Naive thymus-derived CD8-positive, alpha-beta T cell (primary cell): ENCODE data around the gene DNAJB8. TPM values are rescaled to one million over a fixed set of nuclear protein-coding genes. Genes with fewer than 3 reads are reported as not detected.

ENCODE experiments used
- ATAC-seq, 2 donors: fragments of 150-1000 bp; cut with Tn5 transposase in 1 of 2; sonication (Bioruptor Pico), chemical (Tn5 transposase) in 1 of 2; 1 replicate in 1 of 2; 2 replicates in 1 of 2; pipeline ENCODE4 v1.10.0; 2021; ENCODE audit warnings: mild to moderate bottlenecking in 2 of 2, moderate library complexity in 2 of 2
- POLR2A ChIA-PET: fragments of 350-600 bp; sonication (Branson Sonifier 250); formaldehyde crosslinking; loops from one replicate; lab custom pipeline; 2021; ENCODE audit warnings: antibody characterized with exemption; lab: Charles Lee
- DNase-seq, 10 donors: peaks; one replicate each; pipeline versions ENCODE4 v3.0.0 to v3.0.0-alpha.2; 2020 to 2022
- H3K27ac Mint-ChIP-seq, 10 donors: one replicate each; pipeline ENCODE4 v1.8.0; 2020 to 2022; ENCODE audit warnings: mild to moderate bottlenecking in 10 of 10, mixed read lengths in 10 of 10, moderate library complexity in 4 of 10, inconsistent platforms in 1 of 10
- H3K27me3 Mint-ChIP-seq, 5 donors: one replicate each; pipeline ENCODE4 v1.8.0; 2021 to 2022; ENCODE audit warnings: mixed read lengths in 5 of 5
- H3K36me3 Mint-ChIP-seq, 3 donors: one replicate each; pipeline ENCODE4 v1.8.0; 2020 to 2022; ENCODE audit warnings: mixed read lengths in 3 of 3, mild to moderate bottlenecking in 2 of 3, inconsistent platforms in 1 of 3
- H3K4me1 Mint-ChIP-seq, 4 donors: one replicate each; pipeline ENCODE4 v1.8.0; 2021 to 2022; ENCODE audit warnings: mixed read lengths in 4 of 4
- H3K4me3 Mint-ChIP-seq, 10 donors: one replicate each; pipeline ENCODE4 v1.8.0; 2020 to 2022; ENCODE audit warnings: mild to moderate bottlenecking in 10 of 10, mixed read lengths in 10 of 10, moderate library complexity in 6 of 10, inconsistent platforms in 1 of 10
- H3K9me3 Mint-ChIP-seq, 9 donors: one replicate each; pipeline ENCODE4 v1.8.0; 2020 to 2022; ENCODE audit warnings: mixed read lengths in 9 of 9, mild to moderate bottlenecking in 3 of 9, inconsistent platforms in 1 of 9, moderate library complexity in 1 of 9
- polyA plus RNA-seq, 3 donors: library from polyadenylated mRNA; unstranded; fragments of 300-500 nt; fragmentation: Illumina TruSeq; gene quantifications; one replicate each; pipeline ENCODE4 v1.2.3, GENCODE V29; 2021
- total RNA-seq, 8 experiments: library from RNA in 2 of 8; stranded (reverse) in 2 of 8; gene quantifications; one replicate each; pipeline ENCODE4 v1.2.3 and lab custom pipeline; 2021 to 2026

DNAJB8 gene
- total RNA-seq (not detected), polyA plus RNA-seq (not detected), total RNA-seq (lab: John Stamatoyannopoulos, UW) (0 reads per million in 6 experiments)

DNA sequence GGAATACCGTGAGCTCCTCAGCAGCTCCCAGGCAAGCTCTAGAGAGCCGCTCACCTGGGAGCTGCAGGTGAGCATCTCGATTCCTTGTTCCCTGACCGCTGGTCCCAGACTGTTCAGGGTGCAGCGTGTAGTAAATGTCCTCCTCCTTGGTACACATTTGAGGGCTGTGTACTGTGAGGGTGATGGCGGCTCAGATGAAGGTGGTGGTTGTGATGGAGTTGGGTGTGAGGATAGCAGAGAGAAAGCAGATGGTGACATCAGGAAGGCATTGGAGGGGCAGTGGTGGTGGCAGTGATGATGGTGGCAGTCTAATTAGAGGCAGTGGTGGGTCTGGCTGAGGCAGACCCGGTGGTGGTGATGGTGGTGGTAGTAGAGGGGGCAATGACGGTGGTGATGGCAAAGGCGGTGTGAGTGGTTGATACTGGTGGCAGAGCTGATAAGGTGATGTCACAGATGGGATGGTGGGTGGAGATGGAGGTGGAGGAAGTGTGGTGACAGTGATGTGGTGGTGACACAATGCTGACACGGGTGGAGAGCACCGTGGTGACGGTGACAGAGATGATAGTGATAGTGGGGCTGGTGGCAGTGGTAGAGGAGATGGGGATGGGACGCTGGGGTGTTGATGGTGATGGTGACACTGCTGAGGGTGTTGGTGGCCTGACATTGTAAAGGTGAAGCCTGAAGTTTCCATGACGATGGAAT, at the start of gene DNAJB8:
Gene DNAJB8 (minus strand): TSS at position 51 of the 702 bp plus-strand sequence. CDS start 3,645 bp downstream, outside the sequence.
- Mint-ChIP-seq H3K4me3 (no peak within 1 kb of the TSS), H3K27ac (peak within 1 kb of the TSS in 6 of 10 donors; percentile 39 to 83 (median 52)), H3K36me3 (no peaks in the 10 kb centered on the region), H3K27me3 (peaks cover 8 to 45% (median 22%) of the 10 kb centered on the region in 5 donors), H3K9me3 (peaks cover 0 to 4% (median 0%) of the 10 kb centered on the region in 9 donors), H3K4me1 (peaks cover 6 to 17% (median 10%) of the 10 kb centered on the region in 4 donors)
- POLR2A ChIA-PET, result no interaction called here
- peak in 5 of 10 donors; percentile 21 to 46 (median 33) for DNase-seq
- peak; percentile 30 to 86 for ATAC-seq

DNA sequence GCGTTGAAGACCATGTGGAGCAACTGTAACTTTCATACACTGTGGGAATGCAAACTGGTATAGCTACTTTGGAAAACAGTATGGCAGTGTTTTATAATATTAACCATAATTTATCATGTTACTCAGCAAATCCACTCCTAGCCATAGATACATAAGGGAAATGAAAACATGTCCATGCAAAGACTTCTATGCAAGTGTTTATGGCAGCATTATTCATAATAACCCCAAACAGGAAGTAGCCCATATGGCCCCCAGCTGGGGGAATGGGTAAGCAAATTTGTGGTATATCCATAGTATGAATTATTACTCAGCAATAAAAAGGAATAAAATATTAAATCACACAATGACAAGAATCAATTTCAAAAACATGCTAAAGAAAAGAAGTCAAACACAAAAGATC, 49.3 kb upstream of the DNAJB8 start:
- H3K4me3 Mint-ChIP-seq, result no peak overlapping the region
- POLR2A ChIA-PET, result interaction anchor here (0.5 kb wide), 1 partner anchor 148 kb away, joined by 3 read pairs; no protein-coding TSS in a partner anchor
- peaks cover 0 to 3% (median 0%) of the 10 kb centered on the region in 4 donors for H3K4me1 Mint-ChIP-seq
- H3K27ac Mint-ChIP-seq, result no peak overlapping the region
- peaks cover 27 to 73% (median 40%) of the 10 kb centered on the region in 5 donors for H3K27me3 Mint-ChIP-seq
- no peak for DNase-seq
- H3K9me3 Mint-ChIP-seq, result peaks cover 7 to 23% (median 15%) of the 10 kb centered on the region in 9 donors
- ATAC-seq, result no peak
- peaks cover 0 to 21% (median 0%) of the 10 kb centered on the region in 3 donors for H3K36me3 Mint-ChIP-seq

GRCh38 chr3:128508852-128509251, 42.2 kb upstream of the DNAJB8 start:
- no peaks in the 10 kb centered on the region for H3K4me1 Mint-ChIP-seq
- no peak overlapping the region for H3K27ac Mint-ChIP-seq
- H3K9me3 Mint-ChIP-seq, result peaks cover 0 to 12% (median 6%) of the 10 kb centered on the region in 9 donors
- H3K4me3 Mint-ChIP-seq, result no peak overlapping the region
- POLR2A ChIA-PET, result interaction anchor here (0.6 kb wide), 1 partner anchor 76 kb away, joined by 3 read pairs; no protein-coding TSS in a partner anchor
- no peak for DNase-seq
- ATAC-seq, result no peak
- peaks cover 18 to 53% (median 21%) of the 10 kb centered on the region in 5 donors for H3K27me3 Mint-ChIP-seq
- H3K36me3 Mint-ChIP-seq, result peaks cover 0 to 6% (median 0%) of the 10 kb centered on the region in 3 donors

DNA sequence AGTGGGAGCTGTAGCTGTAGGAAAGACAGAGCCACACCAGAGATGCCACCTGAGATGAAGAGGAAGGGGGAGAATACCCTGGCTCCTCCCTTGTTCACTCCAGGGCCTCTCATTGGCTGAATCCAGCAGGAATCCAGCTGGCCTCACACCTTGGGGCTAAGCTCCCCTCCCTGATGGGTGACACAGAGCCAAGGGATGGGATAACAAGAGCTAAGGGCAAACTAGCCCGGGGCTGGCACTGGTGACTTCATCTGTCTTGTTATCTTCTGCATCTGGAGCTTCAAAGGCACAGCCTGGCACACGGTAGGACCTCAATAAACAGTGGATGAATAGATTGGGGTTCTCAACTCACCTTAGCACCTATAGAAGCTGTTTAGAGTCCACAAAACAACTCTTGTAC, 40.1 kb upstream of the DNAJB8 start:
- POLR2A ChIA-PET, result no interaction called here
- peaks cover 15 to 59% (median 21%) of the 10 kb centered on the region in 5 donors for H3K27me3 Mint-ChIP-seq
- H3K4me1 Mint-ChIP-seq, result no peaks in the 10 kb centered on the region
- no peaks in the 10 kb centered on the region for H3K36me3 Mint-ChIP-seq
- peaks cover 0 to 5% (median 2%) of the 10 kb centered on the region in 9 donors for H3K9me3 Mint-ChIP-seq
- no peak overlapping the region for H3K27ac Mint-ChIP-seq
- DNase-seq, result no peak
- ATAC-seq, result no peak
- no peak overlapping the region for H3K4me3 Mint-ChIP-seq

DNA sequence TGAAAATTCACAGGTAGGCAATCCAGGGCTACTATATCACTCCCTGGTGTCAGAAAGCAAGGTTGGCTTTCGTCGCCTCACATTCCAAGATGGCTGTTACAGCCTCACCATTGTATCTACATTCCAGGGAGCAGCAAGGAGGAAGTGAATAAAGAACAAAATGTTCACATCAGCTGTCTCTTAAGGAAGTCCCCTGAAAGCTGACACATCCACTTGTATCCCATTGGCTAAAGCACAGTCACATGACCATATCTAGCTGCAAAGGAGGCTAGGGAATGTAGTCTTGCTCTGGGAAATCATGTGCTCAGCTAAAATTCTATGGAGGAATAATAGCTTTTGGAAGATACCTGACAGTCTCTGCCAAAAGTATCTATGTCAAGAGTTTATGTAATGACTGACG, 39.1 kb upstream of the DNAJB8 start:
- peaks cover 14 to 69% (median 22%) of the 10 kb centered on the region in 5 donors for H3K27me3 Mint-ChIP-seq
- POLR2A ChIA-PET, result no interaction called here
- no peaks in the 10 kb centered on the region for H3K4me1 Mint-ChIP-seq
- no peak overlapping the region for H3K27ac Mint-ChIP-seq
- no peaks in the 10 kb centered on the region for H3K36me3 Mint-ChIP-seq
- no peak for DNase-seq
- no peak overlapping the region for H3K4me3 Mint-ChIP-seq
- no peak for ATAC-seq
- peaks cover 0 to 5% (median 2%) of the 10 kb centered on the region in 9 donors for H3K9me3 Mint-ChIP-seq

- Mint-ChIP-seq H3K4me1 (no peaks in the 10 kb centered on the region), H3K4me3 (no peak overlapping the region), H3K36me3 (no peaks in the 10 kb centered on the region), H3K9me3 (peaks cover 0 to 3% (median under 1%) of the 10 kb centered on the region in 9 donors), H3K27ac (no peak overlapping the region), H3K27me3 (peaks cover 16 to 71% (median 24%) of the 10 kb centered on the region in 5 donors)
- POLR2A ChIA-PET, result no interaction called here
- DNase-seq (no peak), ATAC-seq (no peak)
Observed at GRCh38 chr3:128504963-128505730, 38.5 kb upstream of the DNAJB8 start.

DNA sequence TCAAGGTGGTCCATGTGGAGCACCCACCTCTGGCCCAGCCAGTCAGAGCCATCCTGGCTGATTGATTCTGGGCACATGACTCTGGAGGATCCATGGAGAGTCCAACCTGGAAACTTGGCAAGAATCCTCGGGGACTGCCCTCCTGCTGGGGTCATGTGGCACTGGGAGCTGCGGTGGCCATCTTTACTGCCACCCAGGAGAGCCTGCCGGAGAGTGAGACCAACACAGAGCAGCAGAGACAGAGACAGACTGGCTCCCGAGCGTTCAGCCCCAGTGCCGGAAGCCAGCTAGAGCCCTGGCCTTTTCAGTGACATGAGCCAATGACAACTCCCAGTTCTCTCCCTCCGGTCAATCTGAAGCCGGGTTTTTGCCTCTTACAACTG, 37.8 kb upstream of the DNAJB8 start:
- H3K27me3 Mint-ChIP-seq, result peaks cover 12 to 71% (median 25%) of the 10 kb centered on the region in 5 donors
- peaks cover 0 to 2% (median 0%) of the 10 kb centered on the region in 9 donors for H3K9me3 Mint-ChIP-seq

DNA sequence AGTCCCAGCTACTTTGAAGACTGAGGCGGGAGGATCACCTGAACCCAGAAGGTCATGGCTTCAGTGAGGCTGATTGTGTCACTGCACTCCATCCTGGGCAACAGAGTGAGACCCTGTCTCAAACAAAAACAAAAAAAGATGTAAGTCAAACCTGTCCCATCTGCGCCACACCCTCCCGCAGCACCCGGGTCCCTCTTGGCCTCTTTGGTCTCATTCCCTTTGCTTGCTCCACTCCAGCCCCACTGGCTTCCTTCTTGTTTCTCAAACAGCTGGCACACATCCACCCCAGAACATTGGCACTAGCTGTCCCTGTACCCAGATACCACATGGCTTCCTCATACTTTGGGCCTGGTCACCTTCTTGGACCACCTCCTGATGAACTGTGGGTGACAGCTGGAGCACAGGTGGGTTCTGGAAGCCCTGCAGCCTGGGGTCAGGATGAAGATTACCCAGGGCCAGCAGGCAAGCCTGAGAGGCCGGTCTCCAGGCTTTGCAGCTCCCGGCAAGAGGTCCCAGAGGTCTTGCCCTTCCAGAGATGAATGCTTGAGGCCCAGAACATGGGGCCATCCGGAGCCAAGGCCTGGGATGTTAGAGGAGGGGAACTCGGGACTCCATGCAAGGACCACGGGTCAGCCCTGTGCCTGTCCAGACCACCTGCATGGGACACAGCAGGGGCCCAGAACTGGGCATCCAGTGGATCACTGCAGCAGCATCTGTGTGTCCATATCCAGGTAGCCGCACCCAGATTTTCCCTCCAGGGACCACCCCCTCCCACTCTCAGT, 37.3 kb upstream of the DNAJB8 start:
- Mint-ChIP-seq H3K4me3 (no peak overlapping the region), H3K27me3 (peaks cover 11 to 69% (median 25%) of the 10 kb centered on the region in 5 donors), H3K36me3 (no peaks in the 10 kb centered on the region), H3K9me3 (no peaks in the 10 kb centered on the region), H3K27ac (no peak overlapping the region), H3K4me1 (no peaks in the 10 kb centered on the region)
- POLR2A ChIA-PET, result no interaction called here
- no peak for ATAC-seq
- no peak for DNase-seq

More for the DNA sequence above, 37.8 kb upstream of the DNAJB8 start:
- Mint-ChIP-seq H3K36me3 (no peaks in the 10 kb centered on the region), H3K27ac (no peak overlapping the region), H3K4me3 (no peak overlapping the region), H3K4me1 (no peaks in the 10 kb centered on the region)
- POLR2A ChIA-PET, result no interaction called here
- no peak for DNase-seq
- no peak for ATAC-seq

DNA sequence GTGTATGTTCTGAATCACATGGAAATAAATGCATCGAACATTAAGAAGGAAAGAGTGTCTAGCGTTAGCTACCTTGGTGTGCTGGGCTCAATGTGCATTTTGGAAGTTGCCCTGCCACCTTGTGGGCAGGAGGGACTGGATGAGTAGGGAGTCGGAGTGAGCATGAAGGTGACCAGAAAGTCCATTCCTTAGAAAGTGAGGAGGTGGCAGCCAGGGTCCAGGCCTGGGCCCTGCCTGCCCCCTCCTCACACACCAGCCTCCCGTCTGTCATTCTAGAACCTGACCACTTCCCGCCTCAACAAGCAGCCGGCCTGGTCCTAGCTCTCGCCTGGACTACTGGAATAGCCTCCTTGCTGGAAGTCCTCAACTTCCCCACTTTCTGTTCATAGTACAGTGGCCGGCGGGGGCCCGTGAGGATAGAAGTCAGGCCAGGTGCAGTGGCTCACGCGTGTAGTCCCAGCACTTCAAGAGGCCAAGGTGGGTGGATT, 36.5 kb upstream of the DNAJB8 start:
- peaks cover 17 to 69% (median 31%) of the 10 kb centered on the region in 5 donors for H3K27me3 Mint-ChIP-seq
- POLR2A ChIA-PET, result no interaction called here
- H3K36me3 Mint-ChIP-seq, result no peaks in the 10 kb centered on the region
- peaks cover 0 to 4% (median 3%) of the 10 kb centered on the region in 4 donors for H3K4me1 Mint-ChIP-seq
- H3K9me3 Mint-ChIP-seq, result no peaks in the 10 kb centered on the region
- H3K4me3 Mint-ChIP-seq, result no peak overlapping the region
- H3K27ac Mint-ChIP-seq, result no peak overlapping the region
- DNase-seq (no peak), ATAC-seq (no peak)

DNA sequence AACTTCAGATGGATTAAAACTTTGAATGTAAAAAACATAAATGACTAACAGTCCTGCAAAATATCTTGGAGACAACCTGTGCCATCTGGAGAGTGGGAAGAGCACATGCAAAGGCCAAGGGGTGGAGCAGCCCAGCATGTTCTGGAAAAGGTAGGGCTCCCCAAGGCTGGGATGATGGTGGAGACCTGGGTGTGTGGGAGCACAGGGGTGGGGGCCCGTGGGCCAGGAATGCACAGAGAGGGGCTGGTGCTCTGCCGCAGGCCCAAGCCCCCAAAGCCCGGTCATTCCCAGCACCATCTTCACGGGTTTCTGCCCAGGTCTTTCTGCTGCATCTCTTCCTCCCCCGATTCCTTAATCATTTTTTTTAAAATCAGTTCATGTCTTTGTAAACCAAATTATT, 36.0 kb upstream of the DNAJB8 start:
- no peaks in the 10 kb centered on the region for H3K9me3 Mint-ChIP-seq
- no peaks in the 10 kb centered on the region for H3K36me3 Mint-ChIP-seq
- no peak for DNase-seq
- peaks cover 16 to 67% (median 30%) of the 10 kb centered on the region in 5 donors for H3K27me3 Mint-ChIP-seq
- POLR2A ChIA-PET, result no interaction called here
- H3K27ac Mint-ChIP-seq, result no peak overlapping the region
- peaks cover 0 to 6% (median 3%) of the 10 kb centered on the region in 4 donors for H3K4me1 Mint-ChIP-seq
- no peak overlapping the region for H3K4me3 Mint-ChIP-seq
- ATAC-seq, result no peak

- peaks cover 12 to 66% (median 32%) of the 10 kb centered on the region in 5 donors for H3K27me3 Mint-ChIP-seq
- peaks cover 0 to 6% (median 4%) of the 10 kb centered on the region in 4 donors for H3K4me1 Mint-ChIP-seq
- POLR2A ChIA-PET, result no interaction called here
- no peaks in the 10 kb centered on the region for H3K36me3 Mint-ChIP-seq
- H3K9me3 Mint-ChIP-seq, result no peaks in the 10 kb centered on the region
- no peak overlapping the region for H3K4me3 Mint-ChIP-seq
- DNase-seq (no peak), ATAC-seq (no peak)
- H3K27ac Mint-ChIP-seq, result no peak overlapping the region
Observed at GRCh38 chr3:128501431-128501830, 34.7 kb upstream of the DNAJB8 start.

GRCh38 chr3:128500556-128500955, 33.9 kb upstream of the DNAJB8 start:
- H3K27me3 Mint-ChIP-seq, result peaks cover 19 to 70% (median 36%) of the 10 kb centered on the region in 5 donors
- no peak overlapping the region for H3K4me3 Mint-ChIP-seq
- no peak for DNase-seq
- no peak overlapping the region for H3K27ac Mint-ChIP-seq
- no peaks in the 10 kb centered on the region for H3K36me3 Mint-ChIP-seq
- ATAC-seq, result no peak
- POLR2A ChIA-PET, result no interaction called here
- H3K4me1 Mint-ChIP-seq, result peaks cover 4 to 7% (median 5%) of the 10 kb centered on the region in 4 donors
- no peaks in the 10 kb centered on the region for H3K9me3 Mint-ChIP-seq
